A673 (cell line): ENCODE results near the gene IRX3. TPM values are rescaled to one million over a fixed set of nuclear protein-coding genes. Genes with fewer than 3 reads are reported as not detected.

Experiments
- BruUV-seq: library from RNA; stranded (reverse); fragments of 400-500 nt; replicated peaks from 2 replicates; lab custom pipeline; 2021; lab: Mats Ljungman, UMichigan
- CTCF ChIA-PET: fragments of 300-600 bp; sonication (Branson Sonifier 250); formaldehyde crosslinking; loops from one replicate; lab custom pipeline; 2022; ENCODE audit warnings: antibody characterized with exemption; lab: Charles Lee
- POLR2A ChIA-PET: fragments of 300-600 bp; sonication (Branson Sonifier 250); formaldehyde crosslinking; loops from one replicate; lab custom pipeline; 2022; ENCODE audit warnings: antibody characterized with exemption; ENCODE audit not compliant: low non-redundant PET; lab: Charles Lee
- DNase-seq: peaks from one replicate; pipeline ENCODE4 v3.0.0-alpha.2; 2015; ENCODE audit warnings: low spot score
- H3K27ac ChIP-seq: fragments of 200-600 bp; sonication (generic); 2 replicates; pipeline ENCODE4 v1.5.1; 2016; ENCODE audit warnings: mixed run types, low read depth, mild to moderate bottlenecking, mixed read lengths, antibody characterized with exemption, low read length; ENCODE audit not compliant: poor library complexity, severe bottlenecking
- H3K27me3 ChIP-seq: fragments of 200-600 bp; sonication (generic); replicated peaks from 2 replicates; pipeline ENCODE4 v1.6.1; 2017; ENCODE audit warnings: mixed run types, low read depth, mild to moderate bottlenecking, mixed read lengths, antibody characterized with exemption, low read length; ENCODE audit not compliant: insufficient read depth, poor library complexity
- H3K36me3 ChIP-seq: fragments of 200-600 bp; sonication (generic); 2 replicates; pipeline ENCODE4 v1.6.1; 2016; ENCODE audit warnings: mixed run types, mild to moderate bottlenecking, mixed read lengths, antibody characterized with exemption, low read length; ENCODE audit not compliant: insufficient read depth, poor library complexity, severe bottlenecking
- H3K4me1 ChIP-seq: fragments of 200-600 bp; sonication (generic); 2 replicates; pipeline ENCODE4 v1.6.1; 2017; ENCODE audit warnings: mixed run types, mild to moderate bottlenecking, mixed read lengths, antibody characterized with exemption, low read length; ENCODE audit not compliant: insufficient read depth, poor library complexity, severe bottlenecking
- H3K4me3 ChIP-seq: fragments of 200-600 bp; sonication (generic); 2 replicates; pipeline ENCODE4 v1.5.1; 2016; ENCODE audit warnings: low read depth, mixed run types, mild to moderate bottlenecking, mixed read lengths, low read length; ENCODE audit not compliant: poor library complexity, severe bottlenecking
- H3K9me3 ChIP-seq: fragments of 200-600 bp; sonication (generic); 2 replicates; pipeline ENCODE4 v1.6.1; 2016; ENCODE audit warnings: mixed run types, low read depth, mild to moderate bottlenecking, mixed read lengths, antibody characterized with exemption, low read length; ENCODE audit not compliant: poor library complexity, severe bottlenecking
- CTCF ChIP-seq: fragments of 300-800, 200-600 bp; sonication (generic); conservative IDR thresholded peaks from 2 replicates; pipeline ENCODE4 v1.5.1; 2017; ENCODE audit warnings: low read depth, mild to moderate bottlenecking, antibody characterized with exemption, low read length, moderate library complexity, mixed read lengths
- EZH2 ChIP-seq: fragments of 200-600 bp; sonication (generic); IDR thresholded peaks from 2 replicates; pipeline ENCODE4 v1.6.1; 2017; ENCODE audit warnings: borderline replicate concordance, low read depth, mild to moderate bottlenecking, mixed read lengths, antibody characterized with exemption, low read length; ENCODE audit not compliant: poor library complexity, severe bottlenecking
- intact Hi-C: fragments of 100-400 bp; cut with micrococcal nuclease; formaldehyde crosslinking; loops from one replicate; pipeline ENCODE4 v1.10.0; 2022; ENCODE audit not compliant: unreplicated experiment
- total RNA-seq: library from RNA; stranded (reverse); gene quantifications from 2 replicates; pipeline ENCODE4 v1.2.3, GENCODE V29; 2021

Gene IRX3
- total RNA-seq, 1 experiment from 2014 or later = 22.9 TPM

- intact Hi-C loops = loop anchor here (5.0 to 10.0 kb wide), 3 partner anchors 185 to 398 kb away; no protein-coding TSS in a partner anchor
- no peaks in the 10 kb centered on the region for H3K36me3 ChIP-seq
- no peaks in the 10 kb centered on the region for H3K9me3 ChIP-seq
- no peak for DNase-seq
- POLR2A ChIA-PET = no interaction called here
- no TSS peak for BruUV-seq
- TF ChIP-seq EZH2 = no peak
- TF ChIP-seq CTCF = no peak
- CTCF ChIA-PET = no interaction called here
- H3K27ac ChIP-seq = no peak overlapping the region
- H3K4me3 ChIP-seq = no peak overlapping the region
- no peaks in the 10 kb centered on the region for H3K27me3 ChIP-seq
- no peaks in the 10 kb centered on the region for H3K4me1 ChIP-seq
Measured at GRCh38 chr16:54289945-54290832, 3.6 kb upstream of the IRX3 start.

- CTCF ChIA-PET = no interaction called here
- TF ChIP-seq CTCF (no peak), EZH2 (no peak)
- no peaks in the 10 kb centered on the region for H3K27me3 ChIP-seq
- intact Hi-C loops = loop anchor here (5.0 to 10.0 kb wide), 3 partner anchors 185 to 397 kb away; no protein-coding TSS in a partner anchor
- no peaks in the 10 kb centered on the region for H3K9me3 ChIP-seq
- H3K4me3 ChIP-seq = no peak overlapping the region
- H3K4me1 ChIP-seq = no peaks in the 10 kb centered on the region
- H3K27ac ChIP-seq = no peak overlapping the region
- POLR2A ChIA-PET = no interaction called here
- no TSS peak for BruUV-seq
- DNase-seq = no peak
- H3K36me3 ChIP-seq = no peaks in the 10 kb centered on the region
Measured at GRCh38 chr16:54289242-54289944, 2.8 kb upstream of the IRX3 start.

GRCh38 chr16:54288835-54289241 lies 2.3 kb upstream of the IRX3 start:
- ChIA-PET POLR2A (no interaction called here), CTCF (no interaction called here)
- no peak overlapping the region for H3K4me3 ChIP-seq
- H3K9me3 ChIP-seq = no peaks in the 10 kb centered on the region
- no TSS peak for BruUV-seq
- DNase-seq = no peak
- no peaks in the 10 kb centered on the region for H3K4me1 ChIP-seq
- no peaks in the 10 kb centered on the region for H3K36me3 ChIP-seq
- TF ChIP-seq EZH2 (no peak), CTCF (no peak)
- intact Hi-C loops = loop anchor here (5.0 to 10.0 kb wide), 3 partner anchors 186 to 397 kb away; no protein-coding TSS in a partner anchor
- H3K27me3 ChIP-seq = no peaks in the 10 kb centered on the region
- no peak overlapping the region for H3K27ac ChIP-seq
